ENCODE data around the gene SH3RF1. TPM values are rescaled to one million over a fixed set of nuclear protein-coding genes. Genes with fewer than 3 reads are reported as not detected.

SH3RF1 gene
- total and polyA plus RNA-seq, 10 of the 15 experiments (the other 5 are each of a cell fraction or from before 2014, with no cell fraction given), result 4.5 to 22.5 (median 10.4) TPM

GRCh38 chr4:169094656-169095231 lies 176.0 kb downstream of the SH3RF1 start (continued):
- TF ChIP-seq ZBTB11 (CRISPR knock-in tag; IDR thresholded peaks at IDR 0.05) (no peak), TAF1 (IDR thresholded peaks at IDR 0.05; ENCODE audit: borderline replicate concordance, low read depth, low read length) (no peak), PAX8 (IDR thresholded peaks at IDR 0.05) (no peak), MXI1 (IDR thresholded peaks at IDR 0.05; ENCODE audit: low read depth, low read length) (no peak), USF2 (IDR thresholded peaks at IDR 0.05; ENCODE audit: borderline replicate concordance, low read depth, low read length) (no peak), SREBF1 (IDR thresholded peaks at IDR 0.05; ENCODE audit: low read length) (no peak), SRF (IDR thresholded peaks at IDR 0.05; ENCODE audit: low read depth in 2 of 2, low read length in 2 of 2) (no peak), CTCF (IDR thresholded peaks at IDR 0.05 in 2 of 3, conservative IDR thresholded peaks at IDR 0.05 in 1 of 3; ENCODE audit: control insufficient read depth in 2 of 3, extremely low read depth in 1 of 3, insufficient read depth in 1 of 3, low read depth in 3 of 3, low read length in 3 of 3) (no peak), TCF7 (IDR thresholded peaks at IDR 0.05; ENCODE audit: borderline replicate concordance) (no peak), IRF4 (IDR thresholded peaks at IDR 0.05; ENCODE audit: low read depth, low read length) (no peak), SMAD1 (IDR thresholded peaks at IDR 0.05; ENCODE audit: low read depth, partially characterized antibody) (no peak), SPI1 (IDR thresholded peaks at IDR 0.05; ENCODE audit: borderline replicate concordance, insufficient read depth, low read depth, low read length) (no peak), ZNF622 (IDR thresholded peaks at IDR 0.05) (no peak)

All from GM12878 (cell line).